ENCODE results near the gene PPL. TPM values are rescaled to one million over a fixed set of nuclear protein-coding genes. Genes with fewer than 3 reads are reported as not detected.

Gene PPL
- total and polyA plus RNA-seq, 8 donors: 30.4 to 77.1 (median 37.2) TPM

DNA sequence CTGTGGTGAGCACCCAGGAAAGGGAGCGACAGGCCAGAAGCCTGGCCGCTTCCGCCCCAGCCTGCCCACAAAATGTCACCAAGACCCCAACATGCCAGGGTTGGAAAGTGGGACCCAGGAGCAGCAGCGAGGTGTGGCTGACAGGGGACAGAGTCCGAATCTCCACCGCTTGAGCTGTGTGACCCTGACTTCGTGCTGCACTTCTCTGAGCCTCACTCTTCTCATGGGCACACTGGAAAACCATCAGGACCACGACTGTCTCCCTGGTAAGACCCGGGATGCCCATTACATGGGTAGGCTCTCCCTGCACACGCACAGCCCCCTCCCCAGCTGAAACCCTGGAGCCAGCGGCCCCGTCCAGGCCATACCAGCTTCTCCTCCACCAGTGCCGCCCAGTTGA is 34.9 kb downstream of the PPL start:
- no peak for ATAC-seq
- Histone ChIP-seq H3K4me3 (no peak overlapping the region), H3K4me1 (no peaks in the 10 kb centered on the region), H3K9me3 (no peaks in the 10 kb centered on the region), H3K27me3 (no peaks in the 10 kb centered on the region), H3K27ac (no peak overlapping the region), H3K36me3 (peaks cover 0 to 31% of the 10 kb centered on the region in 2 donors)
- peak in 1 of 4 donors; percentile 45 for DNase-seq
- TF ChIP-seq, protein P1, sequence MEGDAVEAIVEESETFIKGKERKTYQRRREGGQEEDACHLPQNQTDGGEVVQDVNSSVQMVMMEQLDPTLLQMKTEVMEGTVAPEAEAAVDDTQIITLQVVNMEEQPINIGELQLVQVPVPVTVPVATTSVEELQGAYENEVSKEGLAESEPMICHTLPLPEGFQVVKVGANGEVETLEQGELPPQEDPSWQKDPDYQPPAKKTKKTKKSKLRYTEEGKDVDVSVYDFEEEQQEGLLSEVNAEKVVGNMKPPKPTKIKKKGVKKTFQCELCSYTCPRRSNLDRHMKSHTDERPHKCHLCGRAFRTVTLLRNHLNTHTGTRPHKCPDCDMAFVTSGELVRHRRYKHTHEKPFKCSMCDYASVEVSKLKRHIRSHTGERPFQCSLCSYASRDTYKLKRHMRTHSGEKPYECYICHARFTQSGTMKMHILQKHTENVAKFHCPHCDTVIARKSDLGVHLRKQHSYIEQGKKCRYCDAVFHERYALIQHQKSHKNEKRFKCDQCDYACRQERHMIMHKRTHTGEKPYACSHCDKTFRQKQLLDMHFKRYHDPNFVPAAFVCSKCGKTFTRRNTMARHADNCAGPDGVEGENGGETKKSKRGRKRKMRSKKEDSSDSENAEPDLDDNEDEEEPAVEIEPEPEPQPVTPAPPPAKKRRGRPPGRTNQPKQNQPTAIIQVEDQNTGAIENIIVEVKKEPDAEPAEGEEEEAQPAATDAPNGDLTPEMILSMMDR (IDR thresholded peaks at IDR 0.05): no peak
- intact Hi-C loops (cut with DNase I): no loop called here

DNA sequence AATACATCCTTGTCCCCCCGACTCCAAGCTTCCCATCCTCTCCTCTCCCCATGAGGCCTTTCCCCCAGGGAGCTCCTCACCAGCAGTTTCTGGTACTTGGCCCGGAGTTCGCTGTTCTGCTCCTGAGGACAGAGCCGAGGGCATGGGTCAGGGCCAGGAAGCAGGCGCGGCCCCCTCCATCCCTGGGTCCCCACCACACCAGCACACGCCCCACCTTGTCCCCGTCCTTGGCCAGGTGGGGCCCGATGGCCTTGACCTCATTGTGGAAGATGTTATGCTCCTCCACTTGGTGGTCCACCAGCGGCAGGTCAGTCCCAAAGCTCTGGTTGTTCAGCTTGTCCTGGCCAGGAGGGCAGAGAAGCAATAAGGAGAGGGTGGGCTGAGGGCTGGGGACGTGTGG is 36.2 kb downstream of the PPL start:
- TF ChIP-seq, protein P1 (IDR thresholded peaks at IDR 0.05): no peak
- peaks cover 0 to 33% of the 10 kb centered on the region in 2 donors for H3K36me3 ChIP-seq
- H3K9me3 ChIP-seq: no peaks in the 10 kb centered on the region
- no peaks in the 10 kb centered on the region for H3K4me1 ChIP-seq
- H3K27ac ChIP-seq: no peak overlapping the region
- H3K27me3 ChIP-seq: no peaks in the 10 kb centered on the region
- no peak for ATAC-seq
- intact Hi-C loops (cut with DNase I): no loop called here
- no peak overlapping the region for H3K4me3 ChIP-seq
- DNase-seq: peak in 1 of 4 donors; percentile 50

DNA sequence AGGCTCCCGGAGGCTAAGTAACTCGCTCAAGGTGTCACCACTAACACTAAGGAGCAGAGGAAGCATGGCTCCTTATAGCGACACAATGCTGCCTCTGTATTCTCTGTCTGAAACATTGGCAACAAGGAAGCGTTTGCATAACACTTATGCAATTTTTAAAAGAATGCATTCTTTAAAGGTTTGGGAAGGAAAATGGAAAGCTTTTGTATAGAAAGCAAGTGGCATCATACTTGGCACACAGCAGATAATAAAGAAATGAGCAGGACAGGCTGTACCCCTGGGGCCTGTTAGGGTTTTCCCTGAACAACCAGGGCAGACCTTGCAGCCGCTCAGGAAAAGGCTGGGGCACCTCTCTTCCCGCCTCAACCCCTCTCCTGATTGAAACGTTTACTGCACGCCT is 36.9 kb downstream of the PPL start:
- H3K27me3 ChIP-seq: no peaks in the 10 kb centered on the region
- no peak overlapping the region for H3K27ac ChIP-seq
- H3K4me3 ChIP-seq: no peak overlapping the region
- intact Hi-C loops (cut with DNase I): no loop called here
- H3K4me1 ChIP-seq: no peaks in the 10 kb centered on the region
- TF ChIP-seq, protein P1 (IDR thresholded peaks at IDR 0.05): no peak
- H3K9me3 ChIP-seq: no peaks in the 10 kb centered on the region
- peaks cover 0 to 39% of the 10 kb centered on the region in 2 donors for H3K36me3 ChIP-seq
- ATAC-seq: no peak
- DNase-seq: no peak

DNA sequence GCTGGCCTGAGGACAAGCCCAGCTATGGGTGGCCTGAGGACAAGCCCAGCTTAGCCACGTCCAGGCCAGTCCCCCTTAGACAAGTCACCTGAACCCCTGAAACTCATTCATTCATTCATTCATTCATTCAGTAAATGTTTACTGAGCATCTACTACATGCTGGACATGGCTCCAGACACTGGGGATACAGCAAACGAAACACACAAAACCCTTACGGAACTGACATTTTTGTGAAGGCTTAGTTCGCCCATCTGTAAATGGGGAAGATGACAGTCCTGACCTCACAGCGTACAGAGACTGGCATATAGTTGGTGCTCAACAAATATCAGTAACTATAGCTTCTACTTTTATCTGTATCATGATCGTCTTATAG is 37.5 kb downstream of the PPL start:
- H3K36me3 ChIP-seq: peaks cover 0 to 44% of the 10 kb centered on the region in 2 donors
- TF ChIP-seq, protein P1 (IDR thresholded peaks at IDR 0.05): no peak

DNA sequence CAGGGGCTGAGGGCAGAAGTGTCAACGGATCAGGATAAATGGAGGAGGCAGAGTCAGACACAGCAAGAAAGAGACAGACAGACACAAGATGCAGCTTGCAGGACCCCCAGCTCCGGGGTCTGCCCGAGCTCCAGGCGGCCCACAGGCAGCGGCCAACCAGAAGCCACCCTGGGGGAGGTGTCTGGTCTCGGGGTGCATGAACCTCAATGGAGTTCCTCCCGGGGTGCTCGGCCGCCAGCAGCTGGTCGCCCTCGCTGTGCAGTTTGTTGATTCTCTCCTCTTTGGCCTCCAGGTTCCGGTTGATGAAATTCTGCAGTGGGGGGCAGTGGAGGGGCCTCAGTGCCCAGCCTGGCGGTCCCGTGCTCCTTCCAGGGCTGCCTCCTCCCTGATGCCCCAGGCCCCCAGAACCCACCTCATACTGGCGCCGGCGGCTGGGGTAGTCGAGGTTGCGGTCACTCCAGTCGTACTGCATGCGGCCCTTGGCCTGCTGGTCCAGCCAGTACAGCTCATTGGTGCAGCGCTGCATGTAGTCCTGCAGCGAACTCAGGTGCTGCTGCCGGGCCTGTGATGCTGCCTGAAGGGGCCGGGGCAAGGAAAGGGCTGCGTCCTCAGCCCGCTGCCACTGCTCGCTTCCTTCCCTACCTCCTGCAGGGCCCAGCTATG is 38.0 kb downstream of the PPL start:
- H3K27me3 ChIP-seq: no peaks in the 10 kb centered on the region

More for the DNA sequence above, 37.5 kb downstream of the PPL start:
- no peaks in the 10 kb centered on the region for H3K9me3 ChIP-seq
- intact Hi-C loops (cut with DNase I): no loop called here
- H3K4me3 ChIP-seq: no peak overlapping the region
- H3K27ac ChIP-seq: no peak overlapping the region
- H3K4me1 ChIP-seq: no peaks in the 10 kb centered on the region
- DNase-seq: no peak
- no peak for ATAC-seq
- H3K27me3 ChIP-seq: no peaks in the 10 kb centered on the region

More for the DNA sequence above, 38.0 kb downstream of the PPL start:
- no peak overlapping the region for H3K4me3 ChIP-seq
- peak in 1 of 4 donors; percentile 60 for DNase-seq
- TF ChIP-seq, protein P1 (IDR thresholded peaks at IDR 0.05): no peak
- no peaks in the 10 kb centered on the region for H3K9me3 ChIP-seq
- no peak overlapping the region for H3K27ac ChIP-seq
- intact Hi-C loops (cut with DNase I): no loop called here
- no peak for ATAC-seq
- no peaks in the 10 kb centered on the region for H3K4me1 ChIP-seq
- peaks cover 0 to 50% of the 10 kb centered on the region in 2 donors for H3K36me3 ChIP-seq

Measured in left lung (tissue), 10 donors.